HG03520 (cell line): ENCODE measurements around the gene SLC4A1AP.
"Not testable (repeated sequence)": the region's sequence is repeated elsewhere in the genome, so short reads cannot be mapped to it uniquely, and the experiment has no call there.

Experiments
- ATAC-seq: cut with Tn5 transposase; IDR thresholded peaks from one replicate; pipeline ENCODE4 v1.9.1; 2021; ENCODE audit warnings: mild to moderate bottlenecking, moderate library complexity; ENCODE audit not compliant: unreplicated experiment

The SLC4A1AP gene

GRCh38 chr2:27647737-27648136 lies 16.0 kb upstream of the SLC4A1AP start:
- no peak for ATAC-seq

GRCh38 chr2:27651056-27651455 lies 12.6 kb upstream of the SLC4A1AP start:
- ATAC-seq: no peak

- no peak for ATAC-seq
Observed at GRCh38 chr2:27652341-27652740, 11.3 kb upstream of the SLC4A1AP start.

GRCh38 chr2:27652790-27653189 lies 10.9 kb upstream of the SLC4A1AP start:
- no peak for ATAC-seq

GRCh38 chr2:27653397-27653796 lies 10.3 kb upstream of the SLC4A1AP start:
- ATAC-seq: no peak

- no peak for ATAC-seq
Observed at GRCh38 chr2:27655155-27655951, 8.3 kb upstream of the SLC4A1AP start.

- no peak for ATAC-seq
Observed at GRCh38 chr2:27661371-27661770, 2.3 kb upstream of the SLC4A1AP start.

GRCh38 chr2:27664154-27664574 lies 475 bp downstream of the SLC4A1AP start:
- ATAC-seq: peak; percentile 13

- ATAC-seq: no peak
Observed at GRCh38 chr2:27664622-27665363, 1.1 kb downstream of the SLC4A1AP start.

GRCh38 chr2:27667446-27667845 lies 3.8 kb downstream of the SLC4A1AP start:
- ATAC-seq: no peak

- ATAC-seq: no peak
Observed at GRCh38 chr2:27671235-27671634, 7.5 kb downstream of the SLC4A1AP start.

GRCh38 chr2:27672723-27673486 lies 9.2 kb downstream of the SLC4A1AP start:
- no peak for ATAC-seq

- no peak for ATAC-seq
Observed at GRCh38 chr2:27680571-27680970, 16.9 kb downstream of the SLC4A1AP start.

- ATAC-seq: no peak
Observed at GRCh38 chr2:27681841-27682240, 18.2 kb downstream of the SLC4A1AP start.

GRCh38 chr2:27682334-27682771 lies 18.7 kb downstream of the SLC4A1AP start:
- ATAC-seq: not testable (repeated sequence)

- ATAC-seq: peak; percentile 72
Observed at GRCh38 chr2:27683390-27684071, 19.8 kb downstream of the SLC4A1AP start.

GRCh38 chr2:27685006-27685405 lies 21.3 kb downstream of the SLC4A1AP start:
- not testable (repeated sequence) for ATAC-seq

GRCh38 chr2:27685577-27685976 lies 21.9 kb downstream of the SLC4A1AP start:
- no peak for ATAC-seq

- no peak for ATAC-seq
Observed at GRCh38 chr2:27687232-27687631, 23.5 kb downstream of the SLC4A1AP start.

GRCh38 chr2:27689424-27689823 lies 25.7 kb downstream of the SLC4A1AP start:
- ATAC-seq: no peak

- no peak for ATAC-seq
Observed at GRCh38 chr2:27690052-27690451, 26.4 kb downstream of the SLC4A1AP start.
